Neural progenitor cell (in vitro differentiated cells): ENCODE measurements around the gene PRKCA. TPM values are rescaled to one million over a fixed set of nuclear protein-coding genes. Genes with fewer than 3 reads are reported as not detected.

Experiments
- DNase-seq: peaks from one replicate; pipeline ENCODE4 v3.0.0-alpha.2; 2016; ENCODE audit warnings: low spot score
- H2AFZ ChIP-seq: fragments of 200-600 bp; sonication (generic); replicated peaks from 2 replicates; pipeline ENCODE4 v1.6.1; 2016; ENCODE audit warnings: antibody characterized with exemption
- H3F3A ChIP-seq: fragments of 200-600 bp; sonication (generic); 2 replicates; pipeline ENCODE4 v1.6.1; 2016; ENCODE audit warnings: antibody characterized with exemption, low read depth
- H3K27ac ChIP-seq: fragments of 200-600 bp; sonication (generic); 2 replicates; pipeline ENCODE4 v1.5.1; 2016; ENCODE audit warnings: mild to moderate bottlenecking
- H3K27me3 ChIP-seq: fragments of 200-600 bp; sonication (generic); 2 replicates; pipeline ENCODE4 v1.6.1; 2016; ENCODE audit warnings: mild to moderate bottlenecking, moderate library complexity
- H3K36me3 ChIP-seq: fragments of 200-600 bp; sonication (generic); 2 replicates; pipeline ENCODE4 v1.5.1; 2016
- H3K4me1 ChIP-seq: fragments of 200-600 bp; sonication (generic); 2 replicates; pipeline ENCODE4 v1.6.1; 2016; ENCODE audit warnings: mixed run types
- H3K4me2 ChIP-seq: fragments of 200-600 bp; sonication (generic); 2 replicates; pipeline ENCODE4 v1.6.1; 2016
- H3K4me3 ChIP-seq: fragments of 200-600 bp; sonication (generic); 2 replicates; pipeline ENCODE4 v1.5.1; 2016
- H3K79me2 ChIP-seq: fragments of 200-600 bp; sonication (generic); 2 replicates; pipeline ENCODE4 v1.6.1; 2016; ENCODE audit warnings: low read depth
- H3K9ac ChIP-seq: fragments of 200-600 bp; sonication (generic); 2 replicates; pipeline ENCODE4 v1.6.1; 2016
- H3K9me3 ChIP-seq: fragments of 200-600 bp; sonication (generic); 2 replicates; pipeline ENCODE4 v1.5.1; 2016; ENCODE audit warnings: low read depth
- H4K20me1 ChIP-seq: fragments of 200-600 bp; sonication (generic); 2 replicates; pipeline ENCODE4 v1.6.1; 2016; ENCODE audit warnings: low read depth
- H3K27ac Mint-ChIP-seq: 3 replicates; pipeline ENCODE4 v1.8.0; 2021; ENCODE audit warnings: mixed read lengths
- H3K27me3 Mint-ChIP-seq: 2 replicates; pipeline ENCODE4 v1.8.0; 2022; ENCODE audit warnings: low read depth, mild to moderate bottlenecking, inconsistent platforms, moderate library complexity, mixed read lengths; ENCODE audit not compliant: insufficient read depth
- H3K36me3 Mint-ChIP-seq: 3 replicates; pipeline ENCODE4 v1.8.0; 2021; ENCODE audit warnings: mixed read lengths
- H3K4me1 Mint-ChIP-seq: 3 replicates; pipeline ENCODE4 v1.8.0; 2021; ENCODE audit warnings: mixed read lengths
- H3K4me3 Mint-ChIP-seq: 3 replicates; pipeline ENCODE4 v1.8.0; 2021; ENCODE audit warnings: mild to moderate bottlenecking, moderate library complexity, mixed read lengths
- H3K9me3 Mint-ChIP-seq: 3 replicates; pipeline ENCODE4 v1.8.0; 2020; ENCODE audit warnings: mixed read lengths
- EZH2 ChIP-seq: fragments of 200-600 bp; sonication (generic); IDR thresholded peaks from 2 replicates; pipeline ENCODE4 v1.6.1; 2017; ENCODE audit warnings: antibody characterized with exemption, mild to moderate bottlenecking, moderate library complexity
- EZH2phosphoT487 ChIP-seq: fragments of 200-600 bp; sonication (generic); IDR thresholded peaks from 2 replicates; pipeline ENCODE4 v1.6.1; 2017; ENCODE audit warnings: antibody characterized with exemption
- microRNA counts: library from miRNA; unstranded; fragments of <30 nt; microRNA quantifications from one replicate; lab custom pipeline; 2016
- microRNA-seq: library from miRNA; unstranded; fragments of <30 nt; microRNA quantifications from one replicate; pipeline ENCODE4, GENCODE V29; 2016
- small RNA-seq: library from RNA; depleted of rRNA; stranded (forward); fragments of <200 nt; gene quantifications from one replicate; pipeline ENCODE3, GENCODE V24; 2015
- total RNA-seq: library from RNA; depleted of rRNA; stranded (reverse); fragments of >200 nt; gene quantifications from 2 replicates; pipeline ENCODE4 v1.2.3, GENCODE V29; 2015; ENCODE audit warnings: low replicate concordance
- TF ChIP-seq, protein P1 (sequence below): fragments of 200-600 bp; sonication (generic); IDR thresholded peaks from 2 replicates; pipeline ENCODE4 v1.5.1; 2017; ENCODE audit warnings: antibody characterized with exemption, mild to moderate bottlenecking

PRKCA gene
- total RNA-seq, 1 donor from 2014 or later, result 2.1 TPM

DNA sequence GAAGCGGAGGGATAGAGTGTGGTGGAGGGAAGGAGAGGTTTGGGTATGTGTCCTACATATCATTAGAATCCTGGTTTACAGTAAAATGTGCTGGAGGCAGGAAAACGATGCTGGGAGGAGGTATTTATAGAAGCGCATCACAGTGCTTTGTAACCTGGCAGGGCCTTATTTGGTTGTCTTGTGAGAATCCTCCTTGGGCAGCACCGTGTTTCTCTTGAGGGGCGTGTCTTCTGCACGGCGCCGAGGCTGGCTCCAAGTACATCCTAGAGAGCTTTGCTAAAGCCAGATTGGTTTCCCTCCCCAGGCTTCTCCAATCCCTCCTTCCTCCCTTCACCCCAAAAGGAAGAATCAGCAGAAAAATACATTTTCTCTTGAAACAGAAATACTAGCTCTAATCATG lies 556.9 kb downstream of the PRKCA start:
- Histone ChIP-seq H3K27ac (no peak overlapping the region), H3K9ac (no peak overlapping the region), H2AFZ (no peak overlapping the region), H3K4me2 (no peak overlapping the region), H3K79me2 (no peaks in the 10 kb centered on the region), H3F3A (no peaks in the 10 kb centered on the region), H3K4me3 (no peak overlapping the region), H4K20me1 (no peaks in the 10 kb centered on the region), H3K4me1 (no peaks in the 10 kb centered on the region), H3K36me3 (no peaks in the 10 kb centered on the region), H3K27me3 (no peaks in the 10 kb centered on the region), H3K9me3 (no peaks in the 10 kb centered on the region)
- H3K36me3 Mint-ChIP-seq, result no peaks in the 10 kb centered on the region
- peaks cover 7% of the 10 kb centered on the region for H3K9me3 Mint-ChIP-seq
- no peaks in the 10 kb centered on the region for H3K27me3 Mint-ChIP-seq
- no peak overlapping the region for H3K27ac Mint-ChIP-seq
- no peaks in the 10 kb centered on the region for H3K4me1 Mint-ChIP-seq
- no peak for TF ChIP-seq EZH2phosphoT487
- TF ChIP-seq, protein P1, sequence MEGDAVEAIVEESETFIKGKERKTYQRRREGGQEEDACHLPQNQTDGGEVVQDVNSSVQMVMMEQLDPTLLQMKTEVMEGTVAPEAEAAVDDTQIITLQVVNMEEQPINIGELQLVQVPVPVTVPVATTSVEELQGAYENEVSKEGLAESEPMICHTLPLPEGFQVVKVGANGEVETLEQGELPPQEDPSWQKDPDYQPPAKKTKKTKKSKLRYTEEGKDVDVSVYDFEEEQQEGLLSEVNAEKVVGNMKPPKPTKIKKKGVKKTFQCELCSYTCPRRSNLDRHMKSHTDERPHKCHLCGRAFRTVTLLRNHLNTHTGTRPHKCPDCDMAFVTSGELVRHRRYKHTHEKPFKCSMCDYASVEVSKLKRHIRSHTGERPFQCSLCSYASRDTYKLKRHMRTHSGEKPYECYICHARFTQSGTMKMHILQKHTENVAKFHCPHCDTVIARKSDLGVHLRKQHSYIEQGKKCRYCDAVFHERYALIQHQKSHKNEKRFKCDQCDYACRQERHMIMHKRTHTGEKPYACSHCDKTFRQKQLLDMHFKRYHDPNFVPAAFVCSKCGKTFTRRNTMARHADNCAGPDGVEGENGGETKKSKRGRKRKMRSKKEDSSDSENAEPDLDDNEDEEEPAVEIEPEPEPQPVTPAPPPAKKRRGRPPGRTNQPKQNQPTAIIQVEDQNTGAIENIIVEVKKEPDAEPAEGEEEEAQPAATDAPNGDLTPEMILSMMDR, result no peak
- TF ChIP-seq EZH2, result no peak
- no peak overlapping the region for H3K4me3 Mint-ChIP-seq
- DNase-seq, result no peak

GRCh38 chr17:66860204-66860603 lies 557.8 kb downstream of the PRKCA start:
- no peaks in the 10 kb centered on the region for H3F3A ChIP-seq
- H3K4me1 ChIP-seq, result no peaks in the 10 kb centered on the region
- H3K9me3 Mint-ChIP-seq, result peaks cover under 1% of the 10 kb centered on the region
- TF ChIP-seq EZH2phosphoT487, result no peak
- TF ChIP-seq EZH2, result no peak
- TF ChIP-seq, protein P1, result no peak
- H3K9me3 ChIP-seq, result no peaks in the 10 kb centered on the region
- H3K27ac Mint-ChIP-seq, result no peak overlapping the region
- no peak overlapping the region for H3K27ac ChIP-seq
- no peak overlapping the region for H3K4me3 Mint-ChIP-seq
- H3K4me2 ChIP-seq, result no peak overlapping the region
- no peaks in the 10 kb centered on the region for H3K27me3 Mint-ChIP-seq
- no peak for DNase-seq
- H3K9ac ChIP-seq, result no peak overlapping the region
- no peaks in the 10 kb centered on the region for H3K36me3 ChIP-seq
- no peaks in the 10 kb centered on the region for H3K27me3 ChIP-seq
- no peaks in the 10 kb centered on the region for H3K36me3 Mint-ChIP-seq
- H3K79me2 ChIP-seq, result no peaks in the 10 kb centered on the region
- no peaks in the 10 kb centered on the region for H4K20me1 ChIP-seq
- H2AFZ ChIP-seq, result no peak overlapping the region
- no peak overlapping the region for H3K4me3 ChIP-seq
- no peaks in the 10 kb centered on the region for H3K4me1 Mint-ChIP-seq

MicroRNAs within 50 kb of the gene (microRNA counts, 767-probe panel; counts per million panel counts)
- 460 counts per million, percentile 90 among the panel's probes with 10 or more counts for microRNA hsa-miR-634 (lab: Ali Mortazavi, UCI)

Small RNA genes within 50 kb of the gene (microRNA-seq; reads per million reads assigned to microRNA genes)
- gene MIR634, result not detected

Small RNA genes within 50 kb of the gene (small RNA-seq; reads per million reads assigned to genes)
- gene MIR634 (not detected), gene RN7SL735P (0.14 reads per million), gene RNA5SP444 (not detected), gene RNA5SP445 (not detected), gene RNU6-928P (not detected)

Other genes with a start within 250 kb of the PRKCA start
- 6.9 and 9.7 TPM in 2 replicates for gene CEP112, start 110.5 kb upstream of the PRKCA start, total RNA-seq
- not detected in 2 replicates for gene APOH, start 73.2 kb upstream of the PRKCA start, total RNA-seq